ENCODE results near the gene LRRC1.

GRCh38 chr6:53846250-53846649 lies 51.4 kb downstream of the LRRC1 start:
- TF ChIP-seq POLR2AphosphoS5 (IDR thresholded peaks at IDR 0.05), result no peak
- TF ChIP-seq POLR2A (IDR thresholded peaks at IDR 0.05), result no peak
